PC-3 (cell line): ENCODE data around the gene PLPPR1. TPM values are rescaled to one million over a fixed set of nuclear protein-coding genes. Genes with fewer than 3 reads are reported as not detected.

Experiments used
- ATAC-seq: fragments of 200-7000 bp; cut with Tn5 transposase; 2 replicates; pipeline ENCODE4 v1.9.1; 2020; ENCODE audit warnings: mild to moderate bottlenecking, moderate library complexity
- BruUV-seq: library from RNA; stranded (reverse); fragments of 400-500 nt; replicated peaks from 2 replicates; lab custom pipeline; 2021; lab: Mats Ljungman, UMichigan
- CTCF ChIA-PET: fragments of 300-600 bp; sonication (Branson Sonifier 250); formaldehyde crosslinking; loops from one replicate; lab custom pipeline; 2022; ENCODE audit warnings: antibody characterized with exemption; lab: Charles Lee
- POLR2A ChIA-PET: fragments of 300-600 bp; sonication (Branson Sonifier 250); formaldehyde crosslinking; loops from one replicate; lab custom pipeline; 2022; ENCODE audit warnings: antibody characterized with exemption; ENCODE audit not compliant: unreplicated experiment; lab: Charles Lee
- DNase-seq: peaks from one replicate; pipeline ENCODE4 v3.0.0-alpha.2; 2015
- H2AFZ ChIP-seq: fragments of 300-600 bp; sonication (generic); 2 replicates; pipeline ENCODE4 v1.6.0; 2016; ENCODE audit warnings: antibody characterized with exemption, low read length
- H3F3A ChIP-seq: fragments of 300-600 bp; sonication (generic); one replicate; pipeline ENCODE4 v1.6.0; 2017; ENCODE audit warnings: antibody characterized with exemption, low read length, control low read depth, mild to moderate bottlenecking; ENCODE audit not compliant: unreplicated experiment
- H3K27ac ChIP-seq: fragments of 300-600 bp; sonication (generic); 2 replicates; pipeline ENCODE4 v1.5.1; 2016; ENCODE audit warnings: mild to moderate bottlenecking, low read length
- H3K27me3 ChIP-seq: fragments of 300-600 bp; sonication (generic); 2 replicates; pipeline ENCODE4 v1.6.1; 2016; ENCODE audit warnings: low read length, mixed read lengths
- H3K36me3 ChIP-seq: fragments of 300-600 bp; sonication (generic); 2 replicates; pipeline ENCODE4 v1.6.1; 2016; ENCODE audit warnings: low read depth, mixed run types, low read length, mixed read lengths
- H3K4me1 ChIP-seq: fragments of 300-600 bp; sonication (generic); 2 replicates; pipeline ENCODE4 v1.5.1; 2016; ENCODE audit warnings: low read length; ENCODE audit not compliant: insufficient read depth
- H3K4me2 ChIP-seq: fragments of 300-600 bp; sonication (generic); 2 replicates; pipeline ENCODE4 v1.6.0; 2016; ENCODE audit warnings: low read length
- H3K4me3 ChIP-seq: fragments of 300-600 bp; sonication (generic); 2 replicates; pipeline ENCODE4 v1.5.1; 2016; ENCODE audit warnings: mild to moderate bottlenecking, low read length, mixed read lengths
- H3K79me2 ChIP-seq: fragments of 300-600 bp; sonication (generic); 2 replicates; pipeline ENCODE4 v1.6.1; 2017; ENCODE audit warnings: low read length, mixed read lengths
- H3K9ac ChIP-seq: fragments of 300-600 bp; sonication (generic); 2 replicates; pipeline ENCODE4 v1.6.0; 2016; ENCODE audit warnings: mild to moderate bottlenecking, low read length
- H3K9me2 ChIP-seq: fragments of 300-600 bp; sonication (generic); replicated peaks from 2 replicates; pipeline ENCODE4 v1.6.1; 2016; ENCODE audit warnings: mixed run types, low read length, mixed read lengths
- H3K9me3 ChIP-seq: fragments of 300-600 bp; sonication (generic); 2 replicates; pipeline ENCODE4 v1.6.1; 2016; ENCODE audit warnings: low read length, mixed read lengths
- H4K20me1 ChIP-seq: fragments of 300-600 bp; sonication (generic); 2 replicates; pipeline ENCODE4 v1.6.1; 2016; ENCODE audit warnings: low read length, mixed read lengths
- CTCF ChIP-seq: fragments of 300-600 bp; sonication (generic); conservative IDR thresholded peaks from 2 replicates; pipeline ENCODE4 v1.5.1; 2017; ENCODE audit warnings: antibody characterized with exemption, low read depth, mild to moderate bottlenecking, low read length
- EZH2 ChIP-seq: fragments of 300-600 bp; sonication (generic); IDR thresholded peaks from one replicate; pipeline ENCODE4 v1.6.1; 2017; ENCODE audit warnings: antibody characterized with exemption, mild to moderate bottlenecking, low read length; ENCODE audit not compliant: unreplicated experiment
- EZH2phosphoT487 ChIP-seq: fragments of 300-600 bp; sonication (generic); IDR thresholded peaks from 2 replicates; pipeline ENCODE4 v1.6.1; 2018; ENCODE audit warnings: mild to moderate bottlenecking, antibody characterized with exemption, low read length, borderline replicate concordance
- intact Hi-C: fragments of 100-400 bp; cut with micrococcal nuclease; formaldehyde crosslinking; loops from 2 replicates; pipeline ENCODE4 v1.9.0; 2023
- total RNA-seq: library from RNA; depleted of rRNA; stranded (reverse); fragments of >200 nt; gene quantifications from 2 replicates; pipeline ENCODE4 v1.2.3, GENCODE V29; 2014

The PLPPR1 gene
- total RNA-seq, 1 experiment from 2014 or later = not detected

GRCh38 chr9:101176384-101176783 lies 147.9 kb downstream of the PLPPR1 start:
- ChIA-PET CTCF (no interaction called here), POLR2A (no interaction called here)
- DNase-seq (no peak), ATAC-seq (no peak)
- Histone ChIP-seq H2AFZ (no peak overlapping the region), H3F3A (no peaks in the 10 kb centered on the region), H4K20me1 (no peaks in the 10 kb centered on the region), H3K4me3 (no peak overlapping the region), H3K27me3 (no peaks in the 10 kb centered on the region), H3K36me3 (no peaks in the 10 kb centered on the region), H3K27ac (no peak overlapping the region), H3K9me2 (no peaks in the 10 kb centered on the region), H3K9me3 (no peaks in the 10 kb centered on the region), H3K79me2 (no peaks in the 10 kb centered on the region), H3K4me1 (no peaks in the 10 kb centered on the region), H3K9ac (no peak overlapping the region), H3K4me2 (no peak overlapping the region)
- intact Hi-C loops = no loop called here
- TF ChIP-seq EZH2phosphoT487 (no peak), CTCF (no peak), EZH2 (no peak)
- no TSS peak for BruUV-seq

GRCh38 chr9:101184813-101185278 lies 156.3 kb downstream of the PLPPR1 start:
- TF ChIP-seq EZH2 (no peak), EZH2phosphoT487 (no peak), CTCF (no peak)
- POLR2A ChIA-PET = no interaction called here
- CTCF ChIA-PET = no interaction called here
- ATAC-seq (no peak), DNase-seq (no peak)
- Histone ChIP-seq H3F3A (no peaks in the 10 kb centered on the region), H3K4me2 (no peak overlapping the region), H3K9me3 (no peaks in the 10 kb centered on the region), H3K9ac (no peak overlapping the region), H3K9me2 (no peaks in the 10 kb centered on the region), H3K27ac (no peak overlapping the region), H4K20me1 (no peaks in the 10 kb centered on the region), H3K27me3 (no peaks in the 10 kb centered on the region), H2AFZ (no peak overlapping the region), H3K79me2 (no peaks in the 10 kb centered on the region), H3K4me3 (no peak overlapping the region), H3K4me1 (no peaks in the 10 kb centered on the region), H3K36me3 (no peaks in the 10 kb centered on the region)
- intact Hi-C loops = no loop called here
- no TSS peak for BruUV-seq

- intact Hi-C loops = no loop called here
- CTCF ChIA-PET = no interaction called here
- no peak overlapping the region for H3K9ac ChIP-seq
Measured at GRCh38 chr9:101191723-101192122, 163.2 kb downstream of the PLPPR1 start.

More at GRCh38 chr9:101191723-101192122, 163.2 kb downstream of the PLPPR1 start:
- Histone ChIP-seq H3K4me2 (no peak overlapping the region), H2AFZ (no peak overlapping the region), H3K27ac (no peak overlapping the region), H3F3A (no peaks in the 10 kb centered on the region), H4K20me1 (no peaks in the 10 kb centered on the region), H3K9me3 (no peaks in the 10 kb centered on the region), H3K9me2 (no peaks in the 10 kb centered on the region), H3K27me3 (no peaks in the 10 kb centered on the region), H3K4me3 (no peak overlapping the region), H3K79me2 (no peaks in the 10 kb centered on the region), H3K36me3 (no peaks in the 10 kb centered on the region), H3K4me1 (no peaks in the 10 kb centered on the region)
- no TSS peak for BruUV-seq
- DNase-seq = no peak
- POLR2A ChIA-PET = no interaction called here
- ATAC-seq = no peak
- TF ChIP-seq EZH2phosphoT487 = no peak
- no peak for TF ChIP-seq CTCF
- TF ChIP-seq EZH2 = no peak
